HG03064 (cell line): ENCODE measurements around the gene RHBDL3.

Experiments used
- ATAC-seq: cut with Tn5 transposase; IDR thresholded peaks from one replicate; pipeline ENCODE4 v1.9.1; 2021; ENCODE audit warnings: low read depth; ENCODE audit not compliant: unreplicated experiment

The RHBDL3 gene

DNA sequence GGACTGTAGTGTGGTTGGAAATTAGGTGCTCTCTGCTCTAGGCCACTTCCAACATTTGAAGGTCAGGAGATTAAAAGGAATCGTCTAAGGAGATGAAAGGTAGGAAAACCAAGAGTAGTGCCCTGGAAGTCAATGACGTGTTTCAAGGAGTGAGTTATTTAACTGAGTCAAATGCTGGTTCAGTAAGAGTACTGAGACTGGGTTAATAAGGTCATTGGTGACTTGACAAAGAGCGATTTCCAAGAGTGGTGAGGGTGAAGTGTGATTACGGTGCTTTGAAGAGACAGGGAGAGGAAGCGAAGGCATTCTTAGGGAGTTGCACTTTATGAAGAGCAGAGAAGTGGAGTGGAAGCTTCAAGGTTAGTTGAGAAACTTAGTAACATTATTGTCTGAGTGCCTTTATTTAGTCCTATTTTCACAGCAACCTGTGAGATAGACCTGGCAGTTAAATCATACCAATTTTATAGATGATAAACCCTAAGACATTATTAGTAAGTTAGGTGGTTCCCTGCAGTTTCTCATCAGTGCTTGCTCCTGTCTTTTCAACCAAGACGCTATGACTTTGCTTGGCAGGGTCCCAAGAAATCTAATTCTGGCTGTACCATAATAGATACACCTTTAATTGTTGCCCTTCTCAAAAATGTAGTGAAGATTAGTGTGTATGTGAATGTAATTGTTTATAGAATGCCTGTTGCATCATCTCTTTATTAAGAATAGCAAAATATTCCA lies 90.2 kb downstream of the RHBDL3 start:
- ATAC-seq, result no peak

DNA sequence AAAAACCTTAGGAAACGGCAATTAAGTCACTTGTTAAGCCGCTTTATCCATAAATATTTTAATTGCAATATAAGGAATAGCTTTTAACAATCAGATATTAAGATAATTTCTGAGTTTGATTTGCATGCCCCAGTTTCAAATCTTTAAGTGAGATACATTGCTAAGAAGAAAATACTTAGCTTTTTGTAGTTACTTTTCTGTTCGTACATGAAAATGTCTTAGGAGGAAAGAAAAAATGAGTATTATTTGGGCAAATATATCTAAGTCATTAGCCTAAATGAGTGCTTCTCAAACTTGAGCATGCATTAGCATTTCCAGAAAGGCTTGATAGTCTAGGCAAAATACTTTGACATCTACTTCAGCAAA lies 90.7 kb downstream of the RHBDL3 start:
- no peak for ATAC-seq

DNA sequence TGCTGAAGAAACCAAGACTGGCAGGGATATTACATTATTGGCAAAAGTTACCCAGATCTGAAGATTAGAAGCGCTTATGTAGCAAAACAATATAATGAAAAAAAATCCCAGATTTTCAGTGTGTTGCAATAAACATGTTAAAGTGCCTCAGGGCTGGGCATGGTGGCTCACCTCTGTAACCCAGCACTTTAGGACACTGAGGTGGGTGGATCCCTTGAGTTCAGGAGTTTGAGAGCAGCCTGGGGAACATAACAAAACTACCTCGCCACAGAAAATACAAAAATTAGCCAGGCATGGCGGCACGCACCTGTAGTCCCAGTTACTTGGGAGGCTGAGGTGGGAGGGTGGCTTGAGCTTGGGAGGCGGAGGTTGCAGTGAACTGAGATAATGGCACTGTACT lies 91.1 kb downstream of the RHBDL3 start:
- ATAC-seq, result no peak

DNA sequence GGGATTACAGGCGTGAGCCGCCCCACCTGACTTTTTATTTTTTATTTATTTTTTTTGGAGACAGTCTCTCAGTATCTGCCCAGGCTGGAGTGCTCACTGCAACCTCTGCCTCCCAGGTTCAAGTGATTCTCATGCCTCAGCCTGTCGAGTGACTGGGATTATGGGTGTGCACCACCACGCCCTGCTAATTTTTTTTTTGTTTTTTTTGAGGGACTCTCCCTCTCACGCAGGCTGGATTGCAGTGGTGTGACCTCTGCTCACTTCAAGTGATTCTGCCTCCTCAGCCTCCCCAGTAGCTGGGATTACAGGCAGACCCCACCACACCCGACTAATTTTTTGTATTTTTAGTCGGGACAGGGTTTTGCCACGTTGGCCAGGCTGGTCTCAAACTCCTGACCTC lies 92.0 kb downstream of the RHBDL3 start:
- ATAC-seq, result no peak

DNA sequence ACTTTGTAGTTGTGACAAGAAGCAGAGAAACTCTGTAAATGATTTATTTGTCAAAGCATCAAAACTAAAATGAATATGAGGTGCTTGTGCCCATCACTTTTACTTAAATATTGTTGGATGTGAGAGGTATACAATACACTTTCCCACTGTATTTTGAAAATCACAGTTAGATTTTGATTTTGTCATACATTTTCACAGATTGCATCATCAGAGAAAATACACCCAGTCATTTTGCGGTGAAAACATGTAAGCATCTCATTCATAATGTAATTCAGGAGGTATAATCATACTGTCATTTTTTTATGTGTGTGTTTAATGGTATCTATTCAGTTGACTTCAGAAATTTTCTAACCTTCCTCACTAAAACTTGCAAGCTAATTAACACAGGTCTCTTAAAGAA lies 95.6 kb downstream of the RHBDL3 start:
- ATAC-seq, result no peak

DNA sequence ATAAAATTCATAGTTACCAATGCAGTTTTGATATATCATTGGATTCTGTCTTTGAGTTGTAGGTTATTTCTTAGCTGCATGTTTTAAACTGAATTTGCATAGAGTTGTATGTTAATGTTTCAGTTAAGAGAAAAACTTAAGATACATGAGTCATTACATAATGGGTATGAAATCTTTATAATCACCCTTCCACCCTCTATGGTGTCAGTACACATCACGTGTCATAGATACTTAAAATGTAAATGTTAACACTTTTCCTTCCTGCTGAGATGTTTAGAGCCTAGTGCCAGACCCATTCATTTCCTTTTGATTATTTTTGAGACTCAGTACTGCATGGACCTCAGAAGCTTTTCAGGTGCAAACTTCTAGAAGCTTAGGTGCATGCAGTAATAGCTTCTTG lies 104.8 kb downstream of the RHBDL3 start:
- ATAC-seq, result no peak
